NB4 (cell line): Measurements from ENCODE around the gene USP36.
"Not testable (repeated sequence)": the region's sequence is repeated elsewhere in the genome, so short reads cannot be mapped to it uniquely, and the experiment has no call there.

ENCODE experiments used
- DNase-seq: peaks from one replicate; pipeline ENCODE4 v3.0.0; 2010; ENCODE audit warnings: low read depth
- H3K4me3 ChIP-seq: one replicate; pipeline ENCODE4 v1.5.1; 2011; ENCODE audit warnings: mild to moderate bottlenecking, low read depth, low read length, moderate library complexity
- MYC ChIP-seq: IDR thresholded peaks from 2 replicates; pipeline ENCODE4 v1.6.1; 2011; ENCODE audit warnings: low read depth, low read length
- POLR2A ChIP-seq: IDR thresholded peaks from 2 replicates; pipeline ENCODE4 v1.6.1; 2011; ENCODE audit warnings: mild to moderate bottlenecking; ENCODE audit not compliant: insufficient read length; ENCODE audit errors: extremely low read depth
- TF ChIP-seq, protein P1 (sequence below): IDR thresholded peaks from one replicate; pipeline ENCODE4 v1.5.1; 2012; ENCODE audit warnings: low read depth, low read length
- TF ChIP-seq, protein P2 (sequence below): IDR thresholded peaks from 2 replicates; pipeline ENCODE4 v1.6.1; 2011; ENCODE audit warnings: low read depth, low read length

Gene USP36

DNA sequence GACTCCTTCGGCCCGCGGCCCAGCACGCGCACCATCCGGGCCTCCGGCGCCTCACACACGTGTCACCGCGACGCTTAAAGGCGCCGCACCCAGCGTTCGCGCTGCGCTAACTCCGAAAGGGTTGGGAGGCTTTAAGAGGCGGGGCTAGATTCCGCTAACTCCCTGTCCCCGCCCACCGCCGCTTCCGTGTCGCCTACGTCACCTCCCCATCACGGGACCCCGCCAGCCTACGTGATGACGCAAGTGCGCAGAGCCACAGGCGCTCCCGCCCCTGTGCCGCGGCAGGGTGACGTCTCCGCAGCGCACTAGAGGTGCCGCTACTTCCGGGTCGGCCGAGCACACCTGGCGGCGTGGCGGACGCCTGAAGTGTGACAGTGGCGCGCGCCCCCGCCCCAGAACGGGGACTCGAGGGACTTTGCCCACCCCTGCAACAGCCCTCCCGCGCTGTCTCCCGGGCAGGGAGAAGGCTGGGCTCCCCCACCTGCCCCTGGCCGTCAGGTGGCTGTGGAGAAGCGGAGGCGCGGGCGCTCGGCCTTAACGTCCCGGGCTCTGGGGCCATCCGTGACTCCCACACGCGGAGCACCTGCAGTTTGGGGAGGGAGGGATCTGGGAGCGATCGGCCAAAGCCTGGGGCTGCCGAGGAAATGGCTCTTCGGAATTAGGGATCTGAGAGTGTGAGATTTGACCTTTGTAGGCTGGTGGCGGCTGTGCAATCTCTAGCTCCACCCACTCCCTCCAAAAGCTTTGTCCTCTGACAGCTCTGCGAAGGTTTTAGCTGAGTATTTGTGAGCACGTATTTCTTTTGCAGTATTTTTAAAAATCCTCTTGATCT lies at the start of gene USP36:
TSS of gene USP36 (minus strand) at position 35 of the 832 bp plus-strand sequence. CDS start 4,451 bp downstream, outside the sequence.
- TF ChIP-seq, protein P1, sequence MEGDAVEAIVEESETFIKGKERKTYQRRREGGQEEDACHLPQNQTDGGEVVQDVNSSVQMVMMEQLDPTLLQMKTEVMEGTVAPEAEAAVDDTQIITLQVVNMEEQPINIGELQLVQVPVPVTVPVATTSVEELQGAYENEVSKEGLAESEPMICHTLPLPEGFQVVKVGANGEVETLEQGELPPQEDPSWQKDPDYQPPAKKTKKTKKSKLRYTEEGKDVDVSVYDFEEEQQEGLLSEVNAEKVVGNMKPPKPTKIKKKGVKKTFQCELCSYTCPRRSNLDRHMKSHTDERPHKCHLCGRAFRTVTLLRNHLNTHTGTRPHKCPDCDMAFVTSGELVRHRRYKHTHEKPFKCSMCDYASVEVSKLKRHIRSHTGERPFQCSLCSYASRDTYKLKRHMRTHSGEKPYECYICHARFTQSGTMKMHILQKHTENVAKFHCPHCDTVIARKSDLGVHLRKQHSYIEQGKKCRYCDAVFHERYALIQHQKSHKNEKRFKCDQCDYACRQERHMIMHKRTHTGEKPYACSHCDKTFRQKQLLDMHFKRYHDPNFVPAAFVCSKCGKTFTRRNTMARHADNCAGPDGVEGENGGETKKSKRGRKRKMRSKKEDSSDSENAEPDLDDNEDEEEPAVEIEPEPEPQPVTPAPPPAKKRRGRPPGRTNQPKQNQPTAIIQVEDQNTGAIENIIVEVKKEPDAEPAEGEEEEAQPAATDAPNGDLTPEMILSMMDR = no peak
- TF ChIP-seq MYC (peak; percentile 95), POLR2A (peak; percentile 83)
- TF ChIP-seq, protein P2, sequence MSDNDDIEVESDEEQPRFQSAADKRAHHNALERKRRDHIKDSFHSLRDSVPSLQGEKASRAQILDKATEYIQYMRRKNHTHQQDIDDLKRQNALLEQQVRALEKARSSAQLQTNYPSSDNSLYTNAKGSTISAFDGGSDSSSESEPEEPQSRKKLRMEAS = peak; percentile 97
- peak; percentile 99 for DNase-seq

DNA sequence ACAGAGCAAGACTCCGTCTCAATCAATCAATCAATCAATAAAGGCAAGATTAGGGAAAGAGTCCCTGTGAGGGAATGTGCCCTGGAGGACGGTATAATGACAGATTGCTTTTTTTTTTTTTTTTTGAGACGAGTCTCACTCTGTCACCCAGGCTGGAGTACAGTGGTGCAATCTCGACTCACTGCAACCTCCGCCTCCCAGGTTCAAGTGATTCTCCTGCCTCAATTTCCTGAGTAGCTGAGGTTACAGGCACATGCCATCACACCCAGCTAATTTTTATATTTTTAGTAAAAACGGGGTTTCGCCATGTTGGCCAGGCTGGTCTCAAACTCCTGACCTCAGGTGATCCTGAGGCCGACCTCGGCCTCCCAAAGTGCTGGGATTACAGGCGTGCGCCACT lies 49.5 kb upstream of the USP36 start:
- H3K4me3 ChIP-seq, DNase-seq: not testable (repeated sequence)

More for the DNA sequence above, at the start of gene USP36:
- peak within 1 kb of the TSS; percentile 82 for H3K4me3 ChIP-seq

DNA sequence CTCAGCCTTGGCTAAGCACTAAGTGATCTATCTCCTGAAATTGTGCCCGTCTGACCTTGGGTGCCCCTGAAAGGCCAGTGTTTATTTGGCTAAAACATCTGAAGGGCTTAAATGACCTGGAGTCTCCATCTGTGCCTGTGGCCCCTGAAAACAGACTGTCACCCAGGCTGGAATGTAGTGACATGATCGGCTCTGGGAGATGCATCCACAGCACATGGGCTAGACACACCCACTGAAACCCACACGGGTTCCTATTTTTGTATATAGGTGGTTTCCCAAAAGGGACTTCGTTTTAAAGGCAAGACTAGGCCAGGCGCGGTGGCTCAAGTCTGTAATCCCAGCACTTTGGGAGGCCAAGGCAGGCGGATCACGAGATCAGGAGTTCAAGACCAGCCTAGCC lies 48.9 kb upstream of the USP36 start:
- H3K4me3 ChIP-seq = no peak overlapping the region
- TF ChIP-seq POLR2A = no peak
- TF ChIP-seq, protein P1 = no peak
- DNase-seq = no peak

DNA sequence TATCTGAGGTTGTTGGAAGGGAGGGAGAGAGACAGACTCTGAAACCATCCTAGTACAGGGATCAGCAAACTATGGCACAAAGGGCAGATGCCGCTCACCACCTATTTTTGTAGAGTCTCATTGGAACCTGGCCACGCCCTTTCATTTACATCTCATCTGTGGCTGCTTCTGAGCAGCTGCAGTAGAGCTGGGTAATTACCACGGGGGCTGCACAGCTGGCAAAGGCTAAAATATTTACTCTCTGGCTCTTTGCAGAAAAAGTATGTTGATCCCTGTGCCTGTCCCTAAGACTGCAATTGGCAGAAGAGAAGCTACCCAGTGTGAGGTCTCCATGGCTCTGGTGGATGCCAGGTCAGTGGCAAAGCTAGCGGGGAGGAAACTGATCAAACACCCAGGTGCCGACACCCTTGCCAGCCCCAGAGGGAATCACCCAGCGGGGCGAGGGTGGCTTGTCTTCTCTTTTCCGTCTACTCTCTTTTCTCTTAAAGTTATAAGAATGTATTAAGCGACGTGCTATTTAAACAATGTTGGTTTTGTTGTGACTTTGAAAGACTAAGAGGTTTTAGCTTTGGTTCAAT lies 48.4 kb upstream of the USP36 start:
- H3K4me3 ChIP-seq = no peak overlapping the region
- TF ChIP-seq, protein P1 = no peak
- no peak for TF ChIP-seq POLR2A
- TF ChIP-seq, protein P2 = no peak
- TF ChIP-seq MYC = no peak
- no peak for DNase-seq

DNA sequence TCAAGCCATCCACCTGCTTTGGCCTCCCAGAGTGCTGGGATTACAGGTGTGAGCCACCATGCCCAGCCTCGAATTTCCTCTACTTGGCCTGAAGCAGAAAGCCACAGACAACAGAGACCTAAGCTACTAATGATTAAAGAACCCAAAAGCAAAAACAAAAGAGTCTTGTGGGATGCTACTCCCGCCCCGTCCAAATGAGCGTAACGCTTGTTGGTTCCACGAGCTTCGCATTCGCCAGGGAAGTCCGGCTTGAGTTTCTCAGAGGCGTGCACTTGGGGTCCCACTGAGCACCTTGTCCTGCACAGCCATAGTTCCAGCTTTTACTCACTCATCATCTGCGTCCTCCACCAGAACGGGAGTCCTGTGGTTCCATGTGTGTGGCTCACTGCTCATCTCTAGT lies 46.3 kb upstream of the USP36 start:
- DNase-seq = no peak
- H3K4me3 ChIP-seq = no peak overlapping the region
- TF ChIP-seq, protein P1 = no peak
- no peak for TF ChIP-seq POLR2A
- no peak for TF ChIP-seq MYC
- TF ChIP-seq, protein P2 = no peak

DNA sequence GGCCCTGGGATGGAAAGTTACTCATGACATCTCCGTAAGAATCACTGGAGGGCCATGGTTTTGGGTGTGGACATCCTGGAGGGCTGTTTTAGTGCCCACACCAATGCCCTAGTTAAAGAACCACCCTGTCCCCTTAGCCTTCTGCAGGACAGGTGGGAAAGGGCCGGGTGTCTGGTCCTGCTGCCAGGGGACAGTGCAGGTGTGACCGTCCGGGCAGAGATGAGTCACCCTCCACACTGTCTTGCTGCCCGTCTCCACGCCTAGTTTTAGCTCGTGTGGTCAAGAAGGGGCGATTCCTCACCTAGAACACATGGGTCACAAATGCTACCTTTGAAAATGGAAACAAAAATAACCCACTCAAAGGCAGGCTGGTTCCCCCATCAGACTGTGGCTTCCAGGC lies 45.3 kb upstream of the USP36 start:
- DNase-seq = no peak
- no peak overlapping the region for H3K4me3 ChIP-seq
- TF ChIP-seq, protein P1 = no peak
- TF ChIP-seq MYC (no peak), POLR2A (no peak)
- TF ChIP-seq, protein P2 = no peak
